ENCODE data around the gene KCNQ1.

- TF ChIP-seq CTCF (conservative IDR thresholded peaks at IDR 0.05; ENCODE audit: low read depth in 2 of 2) (no peak), EZH2phosphoT487 (IDR thresholded peaks at IDR 0.05; ENCODE audit: unreplicated experiment) (no peak), POLR2AphosphoS5 (IDR thresholded peaks at IDR 0.05; ENCODE audit: low read depth) (no peak), ZNF331 (CRISPR knock-in tag; IDR thresholded peaks at IDR 0.05; ENCODE audit: low read depth) (no peak), ETS1 (IDR thresholded peaks at IDR 0.05) (no peak), JUNB (IDR thresholded peaks at IDR 0.05; ENCODE audit: unreplicated experiment) (no peak), EZH2 (IDR thresholded peaks at IDR 0.05; ENCODE audit: low read depth, unreplicated experiment) (no peak)
Observed at GRCh38 chr11:2726964-2727363, 282.2 kb downstream of the KCNQ1 start.

Data from GM23338 (cell line).